PC-3 (cell line): Measurements from ENCODE around the gene SCAP.

Source experiments
- EZH2 ChIP-seq: fragments of 300-600 bp; sonication (generic); IDR thresholded peaks from one replicate; pipeline ENCODE4 v1.6.1; 2017; ENCODE audit warnings: antibody characterized with exemption, mild to moderate bottlenecking, low read length; ENCODE audit not compliant: unreplicated experiment
- TF ChIP-seq, protein P1 (sequence below): fragments of 300-600 bp; sonication (generic); conservative IDR thresholded peaks from 2 replicates; pipeline ENCODE4 v1.5.1; 2017; ENCODE audit warnings: antibody characterized with exemption, low read depth, mild to moderate bottlenecking, low read length

DNA sequence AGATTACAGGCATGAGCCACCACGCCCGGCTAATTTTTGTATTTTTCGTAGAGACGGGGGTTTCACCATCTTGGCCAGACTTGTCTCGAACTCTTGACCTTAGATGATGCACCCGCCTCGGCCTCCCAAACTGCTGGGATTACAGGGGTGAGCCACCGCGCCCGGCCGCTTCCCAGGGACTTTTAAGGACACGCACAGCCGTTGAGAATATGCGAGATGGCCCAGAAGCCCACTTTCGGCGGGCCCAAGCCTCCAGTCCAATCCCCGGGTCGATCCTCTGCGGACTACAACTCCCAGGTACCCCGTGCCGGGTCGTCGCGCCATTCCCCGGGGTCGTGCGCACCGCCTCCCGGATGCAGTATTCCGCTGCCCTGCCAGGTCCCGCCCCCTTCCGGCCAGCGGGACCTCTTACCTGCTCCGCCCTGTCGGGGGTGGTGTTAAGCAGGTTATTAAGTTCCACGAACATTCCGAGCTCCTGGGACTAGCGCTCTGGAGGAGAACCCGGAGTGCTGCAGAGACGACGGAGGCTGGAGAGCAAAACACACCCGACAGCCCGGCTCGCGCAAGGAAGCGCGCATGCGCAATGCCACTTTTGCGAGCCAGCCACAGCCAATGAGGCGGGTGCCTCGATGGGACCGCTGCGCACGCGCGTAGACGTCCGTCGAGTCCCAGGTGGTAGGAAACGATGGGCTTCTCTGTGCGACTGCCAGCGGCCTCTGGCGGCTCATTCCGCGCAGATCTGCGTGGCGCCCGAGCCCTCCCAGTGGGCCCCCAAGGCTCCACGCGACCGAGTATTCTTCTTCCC, 37.6 kb upstream of the SCAP start, which contains the start of gene ELP6:
- TF ChIP-seq, protein P1, sequence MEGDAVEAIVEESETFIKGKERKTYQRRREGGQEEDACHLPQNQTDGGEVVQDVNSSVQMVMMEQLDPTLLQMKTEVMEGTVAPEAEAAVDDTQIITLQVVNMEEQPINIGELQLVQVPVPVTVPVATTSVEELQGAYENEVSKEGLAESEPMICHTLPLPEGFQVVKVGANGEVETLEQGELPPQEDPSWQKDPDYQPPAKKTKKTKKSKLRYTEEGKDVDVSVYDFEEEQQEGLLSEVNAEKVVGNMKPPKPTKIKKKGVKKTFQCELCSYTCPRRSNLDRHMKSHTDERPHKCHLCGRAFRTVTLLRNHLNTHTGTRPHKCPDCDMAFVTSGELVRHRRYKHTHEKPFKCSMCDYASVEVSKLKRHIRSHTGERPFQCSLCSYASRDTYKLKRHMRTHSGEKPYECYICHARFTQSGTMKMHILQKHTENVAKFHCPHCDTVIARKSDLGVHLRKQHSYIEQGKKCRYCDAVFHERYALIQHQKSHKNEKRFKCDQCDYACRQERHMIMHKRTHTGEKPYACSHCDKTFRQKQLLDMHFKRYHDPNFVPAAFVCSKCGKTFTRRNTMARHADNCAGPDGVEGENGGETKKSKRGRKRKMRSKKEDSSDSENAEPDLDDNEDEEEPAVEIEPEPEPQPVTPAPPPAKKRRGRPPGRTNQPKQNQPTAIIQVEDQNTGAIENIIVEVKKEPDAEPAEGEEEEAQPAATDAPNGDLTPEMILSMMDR, result peak; percentile 58
- no peak for TF ChIP-seq EZH2
